HG03457 (cell line): ENCODE data around the gene CDK5.
"Not testable (repeated sequence)": the region's sequence is repeated elsewhere in the genome, so short reads cannot be mapped to it uniquely, and the experiment has no call there.

ENCODE experiments used
- ATAC-seq: cut with Tn5 transposase; IDR thresholded peaks from one replicate; pipeline ENCODE4 v1.9.1; 2021; ENCODE audit warnings: moderate number of reproducible peaks; ENCODE audit not compliant: unreplicated experiment

The CDK5 gene

DNA sequence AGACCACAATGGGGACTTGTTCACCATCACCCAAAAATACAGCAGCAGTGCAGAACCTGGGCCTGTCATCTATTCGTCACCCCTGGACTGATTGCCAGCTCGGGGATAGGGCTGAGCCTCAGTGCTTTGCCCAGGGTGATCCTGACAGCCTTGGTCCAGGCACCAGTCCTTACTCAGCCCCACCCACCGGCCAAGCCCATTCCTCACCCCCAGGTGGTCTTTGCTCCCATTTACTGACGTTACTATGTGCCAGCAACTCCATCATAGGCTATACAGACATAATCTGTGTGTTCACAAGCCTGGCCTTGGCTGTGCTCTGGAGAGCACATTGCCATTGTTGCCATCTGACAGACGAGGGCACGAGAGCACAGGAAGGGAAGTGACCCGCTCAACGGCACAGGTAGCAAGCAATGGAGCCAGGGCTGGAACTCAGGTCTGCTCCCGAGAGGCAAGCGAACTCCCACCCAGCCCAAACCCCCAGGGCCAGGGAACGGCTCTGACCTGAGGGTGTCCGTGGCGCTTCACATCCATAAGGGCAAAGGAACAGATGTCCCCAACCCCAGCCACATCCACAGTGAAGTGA is 40.2 kb downstream of the CDK5 start:
- ATAC-seq: no peak

DNA sequence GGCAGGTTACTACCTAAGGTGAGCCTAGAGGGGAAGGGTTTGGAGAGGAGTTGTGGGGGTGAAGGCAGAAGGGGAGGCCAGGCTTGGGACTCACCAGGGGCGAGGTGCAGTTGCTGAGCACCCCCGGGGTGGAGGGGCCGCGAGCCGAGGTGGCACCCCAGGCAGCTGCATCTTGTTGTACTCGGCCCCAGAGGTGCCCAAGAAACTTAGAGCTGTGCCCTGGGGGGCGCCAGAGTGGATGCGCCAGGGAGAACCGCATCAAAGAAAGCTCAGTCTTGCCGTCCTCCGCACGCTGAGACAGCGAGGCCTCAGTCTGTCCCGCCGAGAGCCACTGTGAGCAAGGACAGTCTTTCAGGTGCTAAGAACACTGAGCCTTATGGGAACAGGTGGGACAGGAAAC is 40.8 kb downstream of the CDK5 start:
- ATAC-seq: no peak

GRCh38 chr7:151016505-151016904 is 41.2 kb downstream of the CDK5 start:
- ATAC-seq: no peak

DNA sequence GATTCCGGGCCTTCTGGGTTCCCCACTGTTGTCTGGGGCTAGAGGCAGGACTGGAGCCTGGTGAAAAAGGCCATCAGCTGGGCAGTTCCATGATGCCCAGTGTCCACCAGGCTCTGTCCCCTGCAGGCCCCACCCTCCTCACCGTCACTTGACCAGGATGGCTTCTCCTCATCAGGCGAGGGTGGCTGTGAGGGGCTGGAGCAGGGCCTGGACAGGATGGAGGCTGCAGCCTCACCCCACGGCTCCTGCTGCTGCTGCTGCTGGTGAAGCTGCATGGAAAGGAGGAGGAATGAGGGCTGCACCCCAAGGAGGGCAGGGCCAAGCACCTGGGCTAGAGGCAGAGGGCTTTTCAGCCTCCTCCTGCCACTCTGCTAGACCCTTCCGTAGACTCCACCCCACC is 41.7 kb downstream of the CDK5 start:
- no peak for ATAC-seq

DNA sequence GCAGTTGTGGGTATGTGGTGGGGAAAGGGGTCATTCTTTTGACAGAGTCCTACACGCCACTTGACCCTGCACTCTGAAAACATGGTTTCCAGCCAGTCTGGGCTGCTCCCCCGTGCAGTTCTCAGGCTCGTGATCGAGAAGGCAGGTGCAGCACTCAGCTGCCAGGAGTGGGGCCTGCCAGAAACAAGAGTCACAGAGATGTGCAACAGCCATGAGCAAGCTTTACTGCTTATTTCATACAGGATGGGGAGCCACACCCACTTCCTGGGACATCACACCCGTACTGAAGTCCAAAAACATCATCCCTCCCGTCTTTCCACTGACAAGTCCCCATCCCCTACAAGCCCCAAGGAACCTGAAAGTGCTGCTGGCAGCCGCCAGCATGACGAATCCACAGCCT is 42.7 kb downstream of the CDK5 start:
- no peak for ATAC-seq

GRCh38 chr7:151013733-151014497 is 43.8 kb downstream of the CDK5 start:
- no peak for ATAC-seq

- no peak for ATAC-seq
These were observed 44.4 kb downstream of the CDK5 start for GRCh38 chr7:151013356-151013732.

- ATAC-seq: no peak
These were observed 44.8 kb downstream of the CDK5 start for GRCh38 chr7:151012911-151013347.

GRCh38 chr7:151012031-151012692 is 45.5 kb downstream of the CDK5 start:
- no peak for ATAC-seq

- ATAC-seq: not testable (repeated sequence)
These were observed 46.1 kb downstream of the CDK5 start for GRCh38 chr7:151011616-151012015.

GRCh38 chr7:151011097-151011409 is 46.6 kb downstream of the CDK5 start:
- ATAC-seq: no peak

- no peak for ATAC-seq
These were observed 47.2 kb downstream of the CDK5 start for GRCh38 chr7:151010307-151011096.

GRCh38 chr7:151010037-151010306 is 47.7 kb downstream of the CDK5 start:
- ATAC-seq: no peak

DNA sequence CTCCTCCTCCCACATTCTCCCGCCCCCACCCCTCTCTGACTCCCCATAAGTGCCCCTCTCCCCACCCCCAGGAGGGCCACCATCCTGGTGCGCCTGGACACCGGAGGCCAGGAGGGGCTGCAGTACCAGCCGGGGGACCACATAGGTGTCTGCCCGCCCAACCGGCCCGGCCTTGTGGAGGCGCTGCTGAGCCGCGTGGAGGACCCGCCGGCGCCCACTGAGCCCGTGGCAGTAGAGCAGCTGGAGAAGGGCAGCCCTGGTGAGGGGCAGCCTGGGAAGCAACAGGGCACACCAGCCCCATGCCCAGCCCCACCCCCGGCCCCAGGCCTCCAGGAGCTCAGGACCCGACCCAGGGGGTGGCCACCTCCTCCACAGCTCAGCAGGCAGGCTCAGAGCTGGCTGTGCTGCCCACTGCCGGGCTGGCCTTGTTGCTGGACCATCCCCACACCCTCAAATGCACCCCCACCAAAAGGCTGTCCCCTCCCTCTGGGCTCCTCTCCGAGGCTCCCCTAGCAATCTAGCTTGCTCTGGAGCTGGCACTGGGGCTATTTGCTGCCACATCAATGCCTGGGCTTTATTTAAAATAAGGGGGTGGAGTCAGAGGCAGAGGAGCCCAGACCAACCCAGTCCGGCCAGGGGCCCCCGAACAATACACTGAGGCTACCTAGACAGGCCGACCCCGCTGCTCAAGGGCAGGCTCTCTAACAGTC is 48.2 kb downstream of the CDK5 start:
- no peak for ATAC-seq

- no peak for ATAC-seq
These were observed 49.0 kb downstream of the CDK5 start for GRCh38 chr7:151008511-151009323.

GRCh38 chr7:151008143-151008510 is 49.6 kb downstream of the CDK5 start:
- no peak for ATAC-seq

DNA sequence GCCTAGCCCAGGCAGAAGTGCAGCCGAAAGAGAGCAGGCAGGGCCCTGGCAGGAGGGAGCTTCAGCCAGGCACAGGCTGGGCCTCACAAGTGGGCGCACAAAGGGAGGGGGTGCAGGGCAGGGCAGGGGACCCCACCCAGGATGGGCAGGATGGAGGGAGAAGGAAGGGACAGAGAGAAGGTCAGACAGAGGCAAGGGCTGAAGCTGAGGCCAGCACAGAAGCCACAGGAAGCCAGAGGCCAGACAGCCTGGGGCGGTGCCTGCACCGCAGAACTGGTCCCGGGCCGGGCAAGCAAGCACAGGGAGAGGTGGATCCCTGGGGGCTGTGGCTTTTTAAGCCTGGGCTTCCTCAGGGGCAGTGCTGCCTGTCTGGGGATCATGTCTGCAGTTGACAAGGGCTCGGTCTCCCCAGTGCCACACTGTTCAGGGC is 50.2 kb downstream of the CDK5 start:
- ATAC-seq: no peak

GRCh38 chr7:151006590-151007300 is 51.0 kb downstream of the CDK5 start:
- no peak for ATAC-seq

- no peak for ATAC-seq
These were observed 52.1 kb downstream of the CDK5 start for GRCh38 chr7:151005566-151005965.
